GM13977 (cell line): ENCODE results near the gene MTHFD2L.

Source experiments
- DNase-seq: peaks from one replicate; pipeline ENCODE4 v3.0.0; 2012; ENCODE audit warnings: low spot score
- CTCF ChIP-seq: IDR thresholded peaks from 2 replicates; pipeline ENCODE4 v1.5.1; 2012; ENCODE audit warnings: mild to moderate bottlenecking, control low read depth; ENCODE audit not compliant: insufficient read depth; ENCODE audit errors: extremely low read depth, missing control alignments
- in situ Hi-C: fragments of 300-500 bp; cut with MboI; formaldehyde crosslinking; loops from one replicate; pipeline ENCODE4 v1.12.0; 2022; ENCODE audit warnings: low sequenced_read_pairs, low pct_unique_long_range_greater_than_20kb, mixed read lengths, inconsistent platforms; ENCODE audit not compliant: unreplicated experiment

MTHFD2L gene

GRCh38 chr4:74132944-74133343, 25.0 kb upstream of the MTHFD2L start:
- no peak for TF ChIP-seq CTCF
- DNase-seq = no peak
- in situ Hi-C loops = loop anchor here (25.0 kb wide), 1 partner anchor 471 kb away; no protein-coding TSS in a partner anchor

GRCh38 chr4:74133786-74134499, 24.0 kb upstream of the MTHFD2L start:
- in situ Hi-C loops = loop anchor here (25.0 kb wide), 1 partner anchor 472 kb away; no protein-coding TSS in a partner anchor
- peak; percentile 87 for TF ChIP-seq CTCF
- peak; percentile 15 for DNase-seq

- in situ Hi-C loops = loop anchor here (25.0 kb wide), 1 partner anchor 472 kb away; no protein-coding TSS in a partner anchor
- TF ChIP-seq CTCF = no peak
- no peak for DNase-seq
These were observed 23.4 kb upstream of the MTHFD2L start for GRCh38 chr4:74134500-74134852.

GRCh38 chr4:74146581-74147129, 11.3 kb upstream of the MTHFD2L start:
- in situ Hi-C loops = loop anchor here (25.0 kb wide), 1 partner anchor 484 kb away; no protein-coding TSS in a partner anchor
- no peak for DNase-seq
- no peak for TF ChIP-seq CTCF

- TF ChIP-seq CTCF = no peak
- no peak for DNase-seq
- in situ Hi-C loops = loop anchor here (25.0 kb wide), 1 partner anchor 486 kb away; no protein-coding TSS in a partner anchor
These were observed 9.7 kb upstream of the MTHFD2L start for GRCh38 chr4:74148205-74148604.

- in situ Hi-C loops = no loop called here
- no peak for TF ChIP-seq CTCF
- DNase-seq = no peak
These were observed 5.1 kb upstream of the MTHFD2L start for GRCh38 chr4:74152836-74153235.
